NCI-H2107 treated with DMSO at 0.1 percent for 48 hours (cell line): Measurements from ENCODE around the gene ATP9A.
"Not testable (repeated sequence)": the region's sequence is repeated elsewhere in the genome, so short reads cannot be mapped to it uniquely, and the experiment has no call there.

Experiments
- DNase-seq: peaks from one replicate; lab custom pipeline; 2025; ENCODE audit not compliant: unreplicated experiment; lab: John Stamatoyannopoulos, UW

ATP9A gene

GRCh38 chr20:51767867-51768758 is at the start of gene ATP9A:
Gene ATP9A, minus strand, starts transcription at chr20:51768390. Its CDS starts 21 bp downstream, at chr20:51768369.
- no peak for DNase-seq

- DNase-seq: not testable (repeated sequence)
Measured at GRCh38 chr20:51816856-51817255, 48.7 kb upstream of the ATP9A start.

- no peak for DNase-seq
Measured at GRCh38 chr20:51815383-51816076, 47.3 kb upstream of the ATP9A start.

GRCh38 chr20:51812861-51813260 is 44.7 kb upstream of the ATP9A start:
- DNase-seq: no peak

GRCh38 chr20:51811514-51812128 is 43.4 kb upstream of the ATP9A start:
- DNase-seq: no peak

GRCh38 chr20:51811042-51811355 is 42.8 kb upstream of the ATP9A start:
- no peak for DNase-seq

GRCh38 chr20:51810155-51811041 is 42.2 kb upstream of the ATP9A start:
- no peak for DNase-seq

- no peak for DNase-seq
Measured at GRCh38 chr20:51807720-51808250, 39.6 kb upstream of the ATP9A start.

GRCh38 chr20:51804754-51805153 is 36.6 kb upstream of the ATP9A start:
- no peak for DNase-seq

GRCh38 chr20:51803148-51803854 is 35.1 kb upstream of the ATP9A start:
- no peak for DNase-seq

- DNase-seq: no peak
Measured at GRCh38 chr20:51802170-51802751, 34.1 kb upstream of the ATP9A start, which contains the start of gene SALL4. Gene SALL4, minus strand, starts transcription at chr20:51802521. Its CDS starts 113 bp downstream, at chr20:51802408.

- DNase-seq: no peak
Measured at GRCh38 chr20:51801823-51802123, 33.6 kb upstream of the ATP9A start.

- DNase-seq: no peak
Measured at GRCh38 chr20:51801122-51801822, 33.1 kb upstream of the ATP9A start.

GRCh38 chr20:51800872-51801121 is 32.6 kb upstream of the ATP9A start:
- no peak for DNase-seq

- no peak for DNase-seq
Measured at GRCh38 chr20:51800060-51800871, 32.1 kb upstream of the ATP9A start.

GRCh38 chr20:51799401-51799860 is 31.2 kb upstream of the ATP9A start:
- no peak for DNase-seq

- DNase-seq: no peak
Measured at GRCh38 chr20:51797357-51798025, 29.3 kb upstream of the ATP9A start.

GRCh38 chr20:51796340-51796739 is 28.1 kb upstream of the ATP9A start:
- no peak for DNase-seq
